CD4-positive, alpha-beta T cell treated with Interleukin-21 for 1 hour (primary cell): ENCODE results near the gene SCAF1.

Source experiments
- DNase-seq: peaks from one replicate; pipeline ENCODE4 v3.0.0-alpha.2; 2020

Gene SCAF1

GRCh38 chr19:49669516-49669915 lies 27.5 kb downstream of the SCAF1 start:
- no peak for DNase-seq

GRCh38 chr19:49672131-49672919 lies 30.3 kb downstream of the SCAF1 start:
- DNase-seq, result peak; percentile 80

DNA sequence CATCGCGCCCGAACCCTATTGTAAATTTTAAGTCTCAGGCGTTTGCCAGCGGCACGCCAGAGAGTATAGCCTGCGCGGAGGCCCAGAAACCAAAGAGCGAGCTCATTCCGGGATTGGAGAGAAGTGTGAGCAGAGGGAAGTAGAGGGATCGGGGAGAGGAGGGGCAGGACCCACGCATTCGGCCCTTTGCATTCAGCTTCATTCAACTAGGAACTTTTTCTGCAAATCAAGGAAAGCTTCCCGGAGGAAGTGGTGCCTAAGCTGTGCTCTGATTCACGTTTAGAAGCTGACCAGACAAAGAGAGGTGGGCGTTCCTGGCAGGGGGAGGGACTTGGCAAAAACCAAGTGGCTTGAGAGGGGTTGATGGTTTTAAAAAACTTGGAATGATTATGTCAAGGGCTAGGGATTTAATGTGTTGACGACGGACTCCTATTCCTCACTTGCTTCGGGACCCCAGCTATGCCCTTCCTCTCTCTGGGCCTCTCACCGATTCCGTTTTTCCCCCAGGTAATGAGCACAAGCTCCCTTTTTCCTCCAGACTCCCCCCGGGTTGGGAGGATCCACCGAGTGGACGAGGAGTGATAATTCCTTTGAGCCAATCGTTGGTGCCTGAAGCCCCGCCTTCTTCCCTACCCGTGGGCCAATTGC lies 34.3 kb downstream of the SCAF1 start:
- no peak for DNase-seq

DNA sequence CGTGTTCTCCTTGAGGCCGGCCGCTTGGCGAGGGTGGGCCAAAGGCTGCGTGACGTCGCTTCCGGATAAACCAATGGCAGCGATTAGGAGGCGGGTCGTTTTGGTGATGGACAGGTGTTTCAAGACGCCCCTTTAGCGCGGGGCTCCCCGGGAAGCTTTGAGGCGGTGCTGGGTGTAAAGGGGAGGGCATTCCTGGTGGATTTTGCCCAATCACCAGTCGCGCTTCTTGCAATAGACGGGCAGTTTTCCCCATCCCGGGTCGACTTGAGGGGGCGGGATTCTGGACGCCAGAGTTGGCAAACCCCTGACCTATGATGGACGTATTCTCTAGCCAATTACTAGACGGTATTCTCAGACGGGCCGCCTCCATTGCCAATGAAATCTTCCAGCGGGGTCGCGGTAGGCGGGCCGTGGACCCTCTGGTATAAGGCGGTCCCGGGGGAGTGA lies 34.8 kb downstream of the SCAF1 start:
- peak; percentile 100 for DNase-seq

- peak; percentile 53 for DNase-seq
Observed at GRCh38 chr19:49677231-49677900, 35.4 kb downstream of the SCAF1 start, which contains the start of gene PRMT1. PRMT1 (plus strand) TSS chr19:49677271; CDS start chr19:49677281, 10 bp downstream.

DNA sequence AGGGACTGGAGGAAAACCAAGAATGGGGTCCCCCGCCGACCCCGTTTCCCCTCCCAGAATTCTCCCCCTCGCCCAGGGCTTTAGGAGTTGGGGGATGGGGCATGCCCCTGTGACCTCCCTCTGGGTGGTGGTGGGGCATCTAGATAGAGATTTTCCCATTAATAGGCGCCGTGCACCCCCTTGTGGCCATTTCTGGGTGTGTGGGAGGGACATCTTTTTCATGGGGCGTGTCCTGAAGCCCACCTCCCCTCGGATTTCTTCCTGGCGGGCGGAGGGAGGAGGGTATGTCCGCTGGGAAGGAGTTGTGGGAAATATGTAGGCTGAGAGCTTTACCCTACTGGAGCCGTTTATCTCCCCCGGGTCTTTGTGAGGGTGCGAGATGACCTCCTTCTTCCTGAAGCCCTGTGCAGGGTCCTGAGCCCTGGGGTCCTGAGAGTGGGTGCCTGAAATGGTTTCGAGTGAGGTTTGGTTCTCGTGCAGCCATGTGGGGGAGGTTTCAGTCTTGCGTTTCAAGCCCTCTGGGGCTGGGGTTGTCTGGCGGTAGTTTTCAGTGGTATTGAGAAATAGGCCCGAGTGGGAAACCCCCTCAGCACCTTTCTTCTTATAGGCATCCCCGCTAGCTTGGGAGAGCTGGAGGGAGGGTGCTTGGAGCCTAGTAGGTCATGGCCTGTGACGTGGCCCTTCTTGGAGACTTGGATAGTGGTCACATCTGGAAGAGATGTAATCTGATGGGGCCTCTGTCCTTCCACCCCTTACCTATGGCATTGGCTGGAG lies 36.1 kb downstream of the SCAF1 start:
- DNase-seq, result peak; percentile 85

GRCh38 chr19:49678985-49679770 lies 37.2 kb downstream of the SCAF1 start:
- peak; percentile 22 for DNase-seq

DNA sequence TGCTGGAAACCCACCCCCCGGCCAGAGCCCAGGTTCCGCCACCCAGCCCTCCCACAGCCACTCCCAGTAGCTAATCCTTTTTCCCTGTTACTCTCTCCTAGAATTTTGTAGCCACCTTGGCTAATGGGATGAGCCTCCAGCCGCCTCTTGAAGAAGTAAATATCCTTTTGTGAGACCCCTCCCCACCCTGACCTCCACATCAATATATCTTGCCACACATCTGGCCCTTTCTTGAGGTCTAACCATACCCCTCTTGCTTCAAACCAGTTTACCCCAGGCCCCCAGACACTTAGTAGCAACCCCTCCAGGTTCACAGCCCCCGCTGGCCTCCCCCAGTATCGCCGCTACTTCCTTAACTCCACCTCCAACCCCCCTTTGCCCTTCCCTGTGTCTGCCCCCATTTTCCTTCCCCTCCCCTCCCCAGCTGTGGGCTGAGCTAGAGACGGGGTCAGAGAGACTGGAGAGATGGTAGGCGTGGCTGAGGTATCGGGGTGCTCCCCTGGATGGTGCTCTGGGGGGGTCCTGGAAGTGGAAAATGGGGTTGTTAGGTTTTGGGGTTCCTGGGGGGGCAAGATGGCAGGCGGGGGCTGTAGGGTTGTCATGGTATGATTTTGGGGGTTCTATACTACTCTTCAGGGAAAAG lies 37.9 kb downstream of the SCAF1 start:
- no peak for DNase-seq

GRCh38 chr19:49680421-49681351 lies 38.7 kb downstream of the SCAF1 start:
- peak; percentile 92 for DNase-seq

DNA sequence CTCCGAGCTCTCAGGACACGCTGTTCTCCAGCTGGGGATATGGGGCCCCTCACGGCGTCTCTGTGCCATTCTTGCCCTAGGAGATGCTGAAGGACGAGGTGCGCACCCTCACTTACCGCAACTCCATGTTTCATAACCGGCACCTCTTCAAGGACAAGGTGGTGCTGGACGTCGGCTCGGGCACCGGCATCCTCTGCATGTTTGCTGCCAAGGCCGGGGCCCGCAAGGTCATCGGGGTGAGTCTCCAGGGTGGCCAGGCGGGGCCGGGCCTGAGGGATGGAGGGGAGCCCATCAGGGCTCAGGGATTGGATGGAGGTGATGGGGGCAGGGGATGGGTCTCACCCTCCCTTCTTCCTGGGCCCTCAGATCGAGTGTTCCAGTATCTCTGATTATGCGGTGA lies 39.8 kb downstream of the SCAF1 start:
- DNase-seq, result no peak

GRCh38 chr19:49682274-49682673 lies 40.3 kb downstream of the SCAF1 start:
- no peak for DNase-seq

- no peak for DNase-seq
Observed at GRCh38 chr19:49683814-49684250, 41.8 kb downstream of the SCAF1 start.

DNA sequence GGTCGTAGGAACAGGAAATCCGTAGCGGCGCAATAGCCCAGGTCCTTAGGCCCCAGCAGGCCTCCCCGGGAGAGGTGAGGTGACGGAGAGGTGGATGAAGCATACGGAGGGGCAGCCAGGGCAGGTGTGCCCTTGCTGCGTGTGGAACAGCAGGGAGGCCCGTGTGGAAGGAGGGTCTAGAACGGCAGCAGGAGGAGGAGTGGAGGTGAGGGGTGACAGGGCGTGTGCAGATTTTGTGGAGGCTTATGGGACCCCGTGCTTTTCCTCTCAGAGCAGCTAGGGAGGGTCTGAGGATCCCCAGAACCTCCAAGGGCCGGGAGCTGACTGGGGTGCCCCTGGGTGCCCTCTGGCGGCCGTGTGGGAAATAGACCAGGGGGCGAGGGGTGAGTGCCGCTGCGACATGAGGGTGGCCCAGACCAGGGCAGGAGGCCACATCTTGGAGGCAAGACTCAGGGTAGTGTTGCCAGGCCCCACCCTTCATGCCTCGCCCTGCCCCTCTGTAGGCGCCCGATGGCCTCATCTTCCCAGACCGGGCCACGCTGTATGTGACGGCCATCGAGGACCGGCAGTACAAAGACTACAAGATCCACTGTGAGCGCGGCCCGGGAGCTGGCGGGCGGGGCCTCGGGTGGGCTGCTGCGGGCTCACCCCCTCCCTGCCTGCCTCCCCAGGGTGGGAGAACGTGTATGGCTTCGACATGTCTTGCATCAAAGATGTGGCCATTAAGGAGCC lies 42.4 kb downstream of the SCAF1 start:
- peak; percentile 28 for DNase-seq

GRCh38 chr19:49684983-49685553 lies 43.1 kb downstream of the SCAF1 start:
- no peak for DNase-seq

GRCh38 chr19:49685845-49686332 lies 43.9 kb downstream of the SCAF1 start:
- DNase-seq, result no peak

DNA sequence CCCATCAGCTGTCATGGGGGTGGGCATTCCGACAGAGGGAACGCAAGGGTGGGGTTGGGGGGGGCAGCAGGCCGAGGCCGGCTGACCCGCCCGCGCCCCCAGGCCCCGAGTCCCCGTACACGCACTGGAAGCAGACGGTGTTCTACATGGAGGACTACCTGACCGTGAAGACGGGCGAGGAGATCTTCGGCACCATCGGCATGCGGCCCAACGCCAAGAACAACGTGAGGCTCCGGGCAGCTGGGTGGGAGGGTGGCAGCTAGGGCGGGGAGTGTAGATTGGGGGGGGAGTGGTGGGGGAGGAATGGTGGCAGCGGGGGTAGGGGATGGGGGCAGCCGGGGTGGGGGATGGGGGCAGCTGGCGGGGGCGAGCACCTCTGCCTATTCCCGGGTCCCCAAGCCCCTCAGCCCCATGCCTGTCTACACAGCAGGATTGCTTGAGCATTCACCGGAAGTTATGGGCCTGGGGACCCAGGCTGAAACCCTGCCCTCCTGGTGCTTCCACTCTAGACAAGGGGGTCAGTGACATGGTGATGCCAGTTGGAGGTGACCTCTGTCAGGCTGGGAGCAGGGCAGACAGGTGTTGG lies 44.6 kb downstream of the SCAF1 start:
- DNase-seq, result no peak

DNA sequence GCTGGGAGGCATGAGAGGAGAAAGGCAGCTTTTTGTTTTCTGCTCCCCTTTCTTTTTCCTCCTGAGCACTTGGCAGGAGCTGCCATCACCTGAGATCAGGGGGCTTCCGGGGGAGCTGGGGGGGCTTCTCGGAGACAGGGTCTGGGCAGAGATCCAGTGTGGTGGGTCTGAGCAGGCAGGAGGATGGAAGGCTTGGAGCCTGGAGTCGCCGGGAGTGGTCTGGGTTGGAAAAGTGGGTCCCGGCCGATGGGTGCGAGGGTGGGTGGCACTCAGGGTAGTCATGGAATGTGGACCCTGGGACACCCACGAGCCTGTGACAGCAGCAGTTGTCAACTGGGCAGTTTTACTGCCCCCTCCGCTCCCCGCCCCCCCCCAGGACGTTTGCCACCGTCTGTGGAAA lies 45.1 kb downstream of the SCAF1 start:
- DNase-seq, result no peak

- no peak for DNase-seq
Observed at GRCh38 chr19:49687566-49688316, 45.7 kb downstream of the SCAF1 start.
